Endothelial cell of umbilical vein (primary cell): ENCODE measurements around the gene SLC26A4. TPM values are rescaled to one million over a fixed set of nuclear protein-coding genes. Genes with fewer than 3 reads are reported as not detected.

Source experiments
- BruUV-seq: library from RNA; stranded (reverse); fragments of 400-500 nt; replicated peaks from 2 replicates; lab custom pipeline; 2021; lab: Mats Ljungman, UMichigan
- CTCF ChIA-PET: fragments of 300-600, 350-600 bp; sonication (Branson Sonifier 250); formaldehyde crosslinking; loops from one replicate; lab custom pipeline; 2021; ENCODE audit warnings: antibody characterized with exemption, inconsistent platforms; lab: Charles Lee
- POLR2A ChIA-PET: fragments of 300-600, 350-600 bp; sonication (Branson Sonifier 250); formaldehyde crosslinking; loops from one replicate; lab custom pipeline; 2021; ENCODE audit warnings: antibody characterized with exemption, inconsistent platforms; lab: Charles Lee
- DNase-seq: peaks from one replicate; pipeline ENCODE4 v3.0.0-alpha.2; 2011; ENCODE audit warnings: low read depth, low spot score
- FAIRE-seq: peaks from 2 replicates; lab custom pipeline; 2011; peaks lifted over from hg19 to GRCh38; lab: Jason Lieb, UNC
- H2AFZ ChIP-seq: 2 replicates; pipeline ENCODE4 v1.6.0; 2012; ENCODE audit warnings: low read depth, low read length, control low read depth, inconsistent platforms
- H3K27ac ChIP-seq: 2 replicates; pipeline ENCODE4 v1.5.1; 2011; ENCODE audit warnings: low read depth, mild to moderate bottlenecking, control low read depth, low read length, moderate library complexity; ENCODE audit not compliant: insufficient read depth
- H3K27me3 ChIP-seq, 2 experiments: 2 replicates each; pipeline versions ENCODE4 v1.6.0 to v1.6.1; 2011; ENCODE audit warnings: low read length in 2 of 2, mixed read lengths in 1 of 2; ENCODE audit not compliant: control insufficient read depth in 2 of 2, insufficient read depth in 2 of 2
- H3K36me3 ChIP-seq, 2 experiments: 2 replicates in 1 of 2; 3 replicates in 1 of 2; pipeline ENCODE4 v1.5.1; 2011; ENCODE audit warnings: low read length in 2 of 2, mild to moderate bottlenecking in 1 of 2, moderate library complexity in 1 of 2; ENCODE audit not compliant: control insufficient read depth in 2 of 2, insufficient read depth in 2 of 2; ENCODE audit errors: extremely low read depth in 1 of 2
- H3K4me1 ChIP-seq: 3 replicates; pipeline ENCODE4 v1.5.1; 2011; ENCODE audit warnings: mild to moderate bottlenecking, low read length; ENCODE audit not compliant: control insufficient read depth, insufficient read depth; ENCODE audit errors: extremely low read depth
- H3K4me2 ChIP-seq: 2 replicates; pipeline ENCODE4 v1.6.1; 2011; ENCODE audit warnings: low read length, control low read depth, mixed read lengths; ENCODE audit not compliant: insufficient read depth
- H3K4me3 ChIP-seq, 3 experiments: fragments of 200-600 bp in 1 of 3; sonication (generic), shearing (Covaris generic) in 1 of 3; replicated peaks in 1 of 3; 2 replicates each; pipeline ENCODE4 v1.5.1; 2011 to 2016; ENCODE audit warnings: control low read depth in 3 of 3, low read length in 3 of 3, mild to moderate bottlenecking in 2 of 3, inconsistent platforms in 1 of 3, low read depth in 1 of 3, moderate library complexity in 1 of 3; ENCODE audit not compliant: insufficient read depth in 1 of 3
- H3K79me2 ChIP-seq: 2 replicates; pipeline ENCODE4 v1.6.0; 2012; ENCODE audit warnings: low read length, inconsistent platforms; ENCODE audit not compliant: control insufficient read depth, insufficient read depth
- H3K9ac ChIP-seq: replicated peaks from 2 replicates; pipeline ENCODE3; 2011; ENCODE audit warnings: low read length, control low read depth; ENCODE audit not compliant: insufficient read depth; ENCODE audit errors: extremely low read depth
- H3K9me1 ChIP-seq: replicated peaks from 3 replicates; pipeline ENCODE4 v1.6.0; 2011; ENCODE audit warnings: mild to moderate bottlenecking, low read length; ENCODE audit not compliant: control insufficient read depth, insufficient read depth; ENCODE audit errors: extremely low read depth
- H3K9me3 ChIP-seq: replicated peaks from 2 replicates; pipeline ENCODE4 v1.5.1; 2012; ENCODE audit warnings: low read length, inconsistent platforms; ENCODE audit not compliant: control insufficient read depth, insufficient read depth
- H4K20me1 ChIP-seq: replicated peaks from 2 replicates; pipeline ENCODE3; 2011; ENCODE audit warnings: mild to moderate bottlenecking, low read length; ENCODE audit not compliant: control insufficient read depth, insufficient read depth; ENCODE audit errors: extremely low read depth
- CTCF ChIP-seq, 2 donors: IDR thresholded peaks; 1 replicate in 1 of 2; 2 replicates in 1 of 2; pipeline ENCODE4 v1.5.1; 2011; ENCODE audit warnings: low read length in 2 of 2, mild to moderate bottlenecking in 2 of 2, moderate library complexity in 2 of 2, control low read depth in 1 of 2, inconsistent platforms in 1 of 2, low read depth in 1 of 2; ENCODE audit not compliant: insufficient read depth in 1 of 2; ENCODE audit errors: extremely low read depth in 1 of 2
- EZH2 ChIP-seq: IDR thresholded peaks from 2 replicates; pipeline ENCODE4 v1.6.1; 2012; ENCODE audit warnings: borderline replicate concordance, low read depth, mild to moderate bottlenecking, moderate library complexity, low read length, inconsistent platforms; ENCODE audit not compliant: severe bottlenecking
- FOS ChIP-seq: IDR thresholded peaks from 2 replicates; pipeline ENCODE4 v1.6.1; 2011; ENCODE audit warnings: mild to moderate bottlenecking, low read length, moderate library complexity, borderline replicate concordance; ENCODE audit not compliant: insufficient read depth
- JUN ChIP-seq: IDR thresholded peaks from 2 replicates; pipeline ENCODE4 v1.6.1; 2011; ENCODE audit warnings: borderline replicate concordance, low read depth; ENCODE audit not compliant: insufficient read length, insufficient read depth
- dilution Hi-C: fragments of 300-500 bp; cut with MboI; formaldehyde crosslinking; loops from one replicate; pipeline ENCODE4 v1.15.0; 2019; ENCODE audit warnings: low sequenced_read_pairs; ENCODE audit not compliant: extremely low pct_ligation_motif_present
- intact Hi-C: fragments of 100-400 bp; cut with micrococcal nuclease; formaldehyde crosslinking; loops from one replicate; pipeline ENCODE4 v1.10.0; 2022
- polyA plus RNA-seq, 4 experiments: library from polyadenylated mRNA; depleted of rRNA in 3 of 4; stranded (reverse) in 3 of 4; unstranded in 1 of 4; fragments of >200 nt; gene quantifications; 2 replicates each; pipeline versions ENCODE4 v1.2.1 to v1.2.3, GENCODE V29; 2011 to 2012; ENCODE audit warnings: missing spikeins in 1 of 4
- total RNA-seq: library from RNA; stranded (reverse); gene quantifications from 2 replicates; pipeline ENCODE4 v1.2.3, GENCODE V29; 2021

Gene SLC26A4
- total and polyA plus RNA-seq, 2 donors (not counting 3 experiments of a cell fraction or from before 2014, with no cell fraction given) = 0.77 to 0.79 TPM

GRCh38 chr7:107725138-107725740 lies 64.6 kb downstream of the SLC26A4 start:
- FAIRE-seq (peak; percentile 65), DNase-seq (peak; percentile 77)
- Histone ChIP-seq H3K4me2 (no peak overlapping the region), H3K4me1 (no peaks in the 10 kb centered on the region), H3K4me3 (no peak overlapping the region), H3K9me3 (no peaks in the 10 kb centered on the region), H3K27ac (no peak overlapping the region), H4K20me1 (no peaks in the 10 kb centered on the region), H2AFZ (no peak overlapping the region), H3K9me1 (no peaks in the 10 kb centered on the region), H3K27me3 (peaks cover 12 to 17% of the 10 kb centered on the region in 2 experiments), H3K36me3 (no peaks in the 10 kb centered on the region), H3K9ac (no peak overlapping the region), H3K79me2 (no peaks in the 10 kb centered on the region)
- TF ChIP-seq CTCF (IDR thresholded peaks at IDR 0.05; ENCODE audit: extremely low read depth in 1 of 2, insufficient read depth in 1 of 2, low read depth in 1 of 2, low read length in 2 of 2) (peak; percentile 41 to 47), EZH2 (no peak), JUN (peak; percentile 20), FOS (no peak)
- CTCF ChIA-PET = interaction anchor here (0.7 to 7.0 kb wide), 10 partner anchors 12 to 529 kb away, joined by 3 to 83 read pairs (median 4); no protein-coding TSS in a partner anchor
- BruUV-seq = no TSS peak
- dilution Hi-C loops (no loop called here), intact Hi-C loops (loop anchor here (1.0 to 10.0 kb wide), 6 partner anchors 103 to 523 kb away; partner anchors contain the start of genes BCAP29, COG5 and DUS4L)
- POLR2A ChIA-PET = no interaction called here
